Lung (tissue), 12 donors: ENCODE measurements around the gene FILIP1. TPM values are rescaled to one million over a fixed set of nuclear protein-coding genes. Genes with fewer than 3 reads are reported as not detected.

Experiments
- ATAC-seq: fragments of 200-7000 bp; cut with Tn5 transposase; one replicate; pipeline ENCODE4 v1.9.1; 2020; ENCODE audit warnings: moderate number of reproducible peaks; ENCODE audit not compliant: insufficient read depth, low FRiP score
- DNase-seq, 3 donors: peaks; one replicate each; pipeline ENCODE4 v3.0.0-alpha.2; 2013 to 2017
- H3K27ac ChIP-seq, 2 donors: one replicate each; pipeline ENCODE4 v1.5.1; 2013; ENCODE audit warnings: mild to moderate bottlenecking in 2 of 2, moderate library complexity in 2 of 2, control low read depth in 1 of 2, inconsistent platforms in 1 of 2, low read depth in 1 of 2, low read length in 1 of 2
- H3K27me3 ChIP-seq, 3 donors: one replicate each; pipeline ENCODE4 v1.5.1; 2013; ENCODE audit warnings: low read length in 2 of 3; ENCODE audit not compliant: control insufficient read depth in 3 of 3, insufficient read depth in 3 of 3
- H3K36me3 ChIP-seq, 4 donors: one replicate each; pipeline ENCODE4 v1.5.1; 2013; ENCODE audit warnings: low read length in 4 of 4, mild to moderate bottlenecking in 1 of 4, moderate library complexity in 1 of 4; ENCODE audit not compliant: control insufficient read depth in 4 of 4, insufficient read depth in 4 of 4
- H3K4me1 ChIP-seq, 5 donors: one replicate each; pipeline ENCODE4 v1.5.1; 2013; ENCODE audit warnings: low read length in 5 of 5, mild to moderate bottlenecking in 2 of 5, moderate library complexity in 1 of 5; ENCODE audit not compliant: control insufficient read depth in 5 of 5, insufficient read depth in 5 of 5
- H3K4me3 ChIP-seq: one replicate; pipeline ENCODE4 v1.5.1; 2013; ENCODE audit warnings: mild to moderate bottlenecking, control low read depth, moderate library complexity
- H3K9ac ChIP-seq, 2 donors: one replicate each; pipeline ENCODE4 v1.5.1; 2013; ENCODE audit warnings: low read length in 2 of 2, control low read depth in 1 of 2; ENCODE audit not compliant: insufficient read depth in 1 of 2
- H3K9me3 ChIP-seq, 4 donors: one replicate each; pipeline ENCODE4 v1.5.1; 2013; ENCODE audit warnings: low read length in 3 of 4, mild to moderate bottlenecking in 1 of 4, moderate library complexity in 1 of 4; ENCODE audit not compliant: control insufficient read depth in 4 of 4, insufficient read depth in 3 of 4
- CTCF ChIP-seq: IDR thresholded peaks from 2 replicates; pipeline ENCODE4 v1.5.1; 2012; ENCODE audit warnings: mild to moderate bottlenecking; ENCODE audit errors: control extremely low read depth, extremely low read depth
- WGBS, 2 donors: extraction: QIAGEN DNeasy Blood & Tissue Kit; methylation state at CpG; one replicate each; pipeline ENCODE4 v1.1.7; 2013; 5-methylcytosine and 5-hydroxymethylcytosine counted together
- polyA plus RNA-seq, 2 donors: library from polyadenylated mRNA; stranded (reverse); fragments of 200-250 nt; gene quantifications; one replicate each; pipeline ENCODE4 v1.2.1, GENCODE V29; 2013
- total RNA-seq, 2 donors: library from RNA; depleted of rRNA in 1 of 2; stranded (reverse); fragments of >200 nt in 1 of 2; gene quantifications; one replicate each; pipeline ENCODE4 v1.2.1, GENCODE V29; 2014 to 2021
- donor health status: control.
- donor health status: control.
- donor health status: Bipolar disorder and iron deficiency.
- donor health status: healthy.
- donor health status: DM: yes; HTN: yes; CAD: no.

FILIP1 gene
- total and polyA plus RNA-seq, 4 donors = 5.6 to 24.1 (median 11.1) TPM

GRCh38 chr6:75368151-75368779 lies 125.3 kb downstream of the FILIP1 start:
- no peak for TF ChIP-seq CTCF
- Histone ChIP-seq H3K9ac (no peak overlapping the region), H3K36me3 (peaks cover 0 to 3% (median 1%) of the 10 kb centered on the region in 4 donors), H3K27ac (peak overlapping the region; percentile 67 to 82), H3K4me3 (no peak overlapping the region), H3K4me1 (peaks cover 1 to 23% (median 15%) of the 10 kb centered on the region in 5 donors), H3K27me3 (no peaks in the 10 kb centered on the region), H3K9me3 (no peaks in the 10 kb centered on the region)
- DNase-seq = peak; percentile 56 to 69 (median 61)
- ATAC-seq = peak; percentile 85
- WGBS, 2 donors = 48 to 60% methylated on average over 6 of the region's 6 CpGs

GRCh38 chr6:75363304-75363703 lies 130.3 kb downstream of the FILIP1 start:
- Histone ChIP-seq H3K4me3 (no peak overlapping the region), H3K4me1 (peaks cover 0 to 20% (median 9%) of the 10 kb centered on the region in 5 donors), H3K9ac (no peak overlapping the region), H3K9me3 (no peaks in the 10 kb centered on the region), H3K36me3 (peaks cover 0 to 11% (median 9%) of the 10 kb centered on the region in 4 donors), H3K27ac (peak overlapping the region in 1 of 2 donors; percentile 2), H3K27me3 (no peaks in the 10 kb centered on the region)
- ATAC-seq (no peak), DNase-seq (no peak)
- no peak for TF ChIP-seq CTCF
- 88 to 89% methylated on average over 2 of the region's 2 CpGs for WGBS, 2 donors

GRCh38 chr6:75353644-75354043 lies 140.0 kb downstream of the FILIP1 start:
- Histone ChIP-seq H3K4me3 (no peak overlapping the region), H3K27me3 (no peaks in the 10 kb centered on the region), H3K4me1 (peaks cover 0 to 17% (median 10%) of the 10 kb centered on the region in 5 donors), H3K9ac (no peak overlapping the region), H3K9me3 (no peaks in the 10 kb centered on the region), H3K36me3 (peaks cover 2 to 18% (median 9%) of the 10 kb centered on the region in 4 donors), H3K27ac (no peak overlapping the region)
- no peak for ATAC-seq
- WGBS, 2 donors = 97 to 98% methylated on average over 4 of the region's 4 CpGs
- DNase-seq = no peak
- no peak for TF ChIP-seq CTCF
